Stimulated activated CD4-positive, alpha-beta T cell treated with anti-CD3 and anti-CD28 coated beads, Interleukin-12 subunit alpha, Interleukin-12 subunit beta, amount 100 ng/mL, for 24 hours (primary cell): ENCODE results near the gene SALL3.

Experiments used
- DNase-seq, 2 experiments: peaks; one replicate each; pipeline ENCODE4 v3.0.0-alpha.2; 2020; ENCODE audit warnings: low read depth in 2 of 2

SALL3 gene

GRCh38 chr18:78980279-78980771 lies 707 bp downstream of the SALL3 start:
- DNase-seq = no peak

GRCh38 chr18:78980777-78981380 lies 1.3 kb downstream of the SALL3 start:
- no peak for DNase-seq

GRCh38 chr18:78981394-78981831 lies 1.8 kb downstream of the SALL3 start:
- DNase-seq = no peak

GRCh38 chr18:78981989-78982620 lies 2.5 kb downstream of the SALL3 start:
- no peak for DNase-seq

- DNase-seq = no peak
Observed at GRCh38 chr18:78983512-78983911, 3.9 kb downstream of the SALL3 start.

GRCh38 chr18:78984941-78985784 lies 5.5 kb downstream of the SALL3 start:
- DNase-seq = no peak

- no peak for DNase-seq
Observed at GRCh38 chr18:78986018-78986481, 6.4 kb downstream of the SALL3 start.

- DNase-seq = no peak
Observed at GRCh38 chr18:78991446-78991845, 11.8 kb downstream of the SALL3 start.

- DNase-seq = no peak
Observed at GRCh38 chr18:78992041-78993011, 12.7 kb downstream of the SALL3 start.

GRCh38 chr18:78993014-78993926 lies 13.7 kb downstream of the SALL3 start:
- DNase-seq = no peak

- DNase-seq = no peak
Observed at GRCh38 chr18:78994000-78994399, 14.4 kb downstream of the SALL3 start.

GRCh38 chr18:78994531-78994930 lies 14.9 kb downstream of the SALL3 start:
- no peak for DNase-seq

GRCh38 chr18:78994977-78995582 lies 15.5 kb downstream of the SALL3 start:
- no peak for DNase-seq

GRCh38 chr18:78995740-78996395 lies 16.2 kb downstream of the SALL3 start:
- DNase-seq = no peak

- no peak for DNase-seq
Observed at GRCh38 chr18:78996741-78997490, 17.3 kb downstream of the SALL3 start.

- no peak for DNase-seq
Observed at GRCh38 chr18:78998371-78999071, 18.9 kb downstream of the SALL3 start.

- DNase-seq = no peak
Observed at GRCh38 chr18:78999939-79000338, 20.3 kb downstream of the SALL3 start.

GRCh38 chr18:79000997-79001396 lies 21.4 kb downstream of the SALL3 start:
- DNase-seq = no peak
